Activated CD8-positive, alpha-beta memory T cell treated with anti-CD3 and anti-CD28 coated beads, Interleukin-2, amount 50 U/mL, for 24 hours (primary cell): ENCODE measurements around the gene CD6.
"Not testable (repeated sequence)": the region's sequence is repeated elsewhere in the genome, so short reads cannot be mapped to it uniquely, and the experiment has no call there.

ENCODE experiments used
- DNase-seq: peaks from one replicate; pipeline ENCODE4 v3.0.0-alpha.2; 2020; ENCODE audit errors: extremely low read depth

The CD6 gene

DNA sequence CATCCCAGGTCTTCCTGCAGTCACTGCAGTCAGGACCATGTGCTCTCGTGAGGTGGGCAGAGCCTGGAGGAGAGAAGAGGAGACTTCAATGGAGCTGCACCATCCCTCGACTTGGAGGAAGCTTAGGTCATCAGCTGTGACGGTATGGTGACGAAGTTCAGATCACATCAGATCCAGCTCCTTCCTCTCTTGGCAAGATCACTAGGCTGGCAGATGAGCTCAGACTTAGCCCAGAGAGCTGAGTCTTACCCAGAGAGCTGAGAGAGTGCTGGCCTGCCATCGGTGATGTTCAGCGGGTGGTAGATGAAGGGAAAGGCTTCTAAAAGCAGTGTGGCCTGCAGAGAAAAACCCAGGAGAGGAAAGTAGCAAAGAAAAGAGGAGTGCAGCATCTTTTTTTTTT lies 17.7 kb upstream of the CD6 start:
- DNase-seq, result no peak

GRCh38 chr11:60954421-60954820 lies 17.1 kb upstream of the CD6 start:
- DNase-seq, result no peak

DNA sequence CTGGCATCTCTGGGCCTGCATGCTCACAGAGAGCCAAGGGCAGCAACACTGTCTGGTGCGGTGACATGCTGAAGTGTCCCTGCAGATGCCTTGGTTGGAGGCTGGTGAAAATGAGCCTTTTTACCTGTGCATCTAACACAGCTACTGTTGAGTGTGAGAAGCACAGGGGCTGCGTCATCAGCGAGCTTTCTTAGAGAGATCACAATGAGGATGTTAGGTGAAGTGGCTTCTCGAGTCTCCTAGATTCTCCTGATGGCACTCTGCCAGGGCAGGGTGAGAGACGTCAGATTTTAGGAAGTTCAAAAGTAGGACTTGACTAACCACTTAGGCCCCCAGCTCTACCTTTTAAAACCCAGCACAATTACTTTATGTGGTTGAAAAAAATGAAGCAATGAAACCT lies 15.9 kb upstream of the CD6 start:
- DNase-seq, result no peak

GRCh38 chr11:60957188-60957587 lies 14.3 kb upstream of the CD6 start:
- DNase-seq, result no peak

GRCh38 chr11:60959431-60959830 lies 12.0 kb upstream of the CD6 start:
- DNase-seq, result no peak

GRCh38 chr11:60960405-60960804 lies 11.1 kb upstream of the CD6 start:
- no peak for DNase-seq

GRCh38 chr11:60964801-60965200 lies 6.7 kb upstream of the CD6 start:
- no peak for DNase-seq

- DNase-seq, result no peak
Measured at GRCh38 chr11:60966890-60967289, 4.6 kb upstream of the CD6 start.

- no peak for DNase-seq
Measured at GRCh38 chr11:60968223-60968622, 3.3 kb upstream of the CD6 start.

DNA sequence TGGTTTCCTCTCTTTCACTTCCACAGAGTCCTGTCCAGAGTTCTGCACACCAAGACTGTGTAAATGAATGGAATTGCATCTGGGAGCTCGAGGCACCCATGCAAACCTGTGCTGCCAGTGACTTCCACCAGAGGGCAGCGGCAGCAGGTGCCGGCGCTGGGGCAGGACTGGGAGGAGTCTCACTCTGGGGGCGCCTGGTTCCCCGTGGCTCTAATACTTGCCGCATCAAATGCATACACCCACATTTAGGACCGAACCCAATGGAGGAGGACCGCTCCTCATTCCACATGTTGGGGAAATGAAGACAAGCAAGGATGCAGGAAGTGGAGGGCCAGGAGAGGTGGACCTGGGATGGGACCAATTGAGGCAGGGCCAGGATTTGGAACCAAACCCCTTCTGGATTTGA lies 1.1 kb upstream of the CD6 start:
- no peak for DNase-seq

GRCh38 chr11:60970890-60971289 lies 590 bp upstream of the CD6 start:
- DNase-seq, result no peak

DNA sequence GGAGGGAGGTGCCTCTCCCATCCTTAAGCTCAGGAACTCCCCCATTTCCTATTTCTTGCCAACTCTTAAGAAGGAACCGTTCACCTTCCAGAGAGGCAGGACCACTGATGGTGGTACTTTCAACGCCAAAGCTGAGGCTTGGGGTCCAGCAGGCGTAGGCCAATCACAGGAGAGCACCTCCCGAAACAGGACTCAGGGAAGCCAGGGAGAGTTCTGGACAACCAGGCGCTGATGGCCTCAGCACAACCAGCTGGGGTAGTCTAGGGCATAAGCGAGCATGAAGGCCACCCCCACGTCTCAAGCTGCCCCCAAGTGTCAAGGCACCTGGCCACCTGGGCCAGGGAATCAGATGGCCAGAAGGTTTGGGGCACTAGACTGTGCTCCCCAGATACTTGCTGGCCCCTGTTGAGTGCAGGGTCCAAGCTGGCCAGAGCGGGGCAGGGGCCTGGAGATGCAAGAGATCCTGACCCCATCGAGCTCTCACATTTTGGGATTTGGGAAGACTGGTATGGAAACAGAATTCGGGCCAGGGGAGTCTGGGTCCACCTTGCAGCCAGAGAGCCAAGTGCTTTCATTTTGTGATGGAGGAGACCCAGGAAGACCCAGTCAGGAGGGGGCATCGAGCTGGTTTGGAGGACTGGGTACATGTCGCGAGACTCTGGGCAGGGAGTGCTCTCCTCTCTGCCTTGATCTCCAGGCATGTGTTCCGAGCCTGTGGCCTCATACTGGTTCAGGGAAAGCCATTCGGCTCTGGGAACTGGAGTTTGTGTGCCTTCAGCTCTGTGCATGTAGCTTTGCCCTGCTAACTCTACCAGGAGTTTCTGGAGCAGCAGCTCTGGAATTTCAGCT lies 926 bp downstream of the CD6 start:
- no peak for DNase-seq

DNA sequence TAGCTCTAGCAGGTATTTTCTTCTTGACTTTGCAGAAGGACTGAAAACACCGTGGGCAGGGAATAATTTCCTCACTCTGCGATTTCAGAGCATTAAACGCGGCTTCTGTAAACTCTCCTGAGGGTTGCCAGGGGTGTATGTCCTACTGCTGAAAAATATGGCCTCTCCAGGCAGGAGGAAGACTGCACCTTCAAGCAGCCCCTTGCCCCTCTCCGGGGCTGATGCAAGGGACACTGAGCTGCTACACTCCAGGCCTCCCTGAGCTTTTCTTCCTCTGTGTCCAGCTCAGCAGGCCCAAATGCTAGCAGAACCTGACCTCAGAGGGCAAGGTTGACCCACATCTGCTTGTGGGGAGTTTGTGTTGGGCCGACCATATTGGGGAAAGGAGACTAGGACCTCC lies 2.2 kb downstream of the CD6 start:
- no peak for DNase-seq

GRCh38 chr11:60974316-60974715 lies 2.8 kb downstream of the CD6 start:
- DNase-seq, result not testable (repeated sequence)

DNA sequence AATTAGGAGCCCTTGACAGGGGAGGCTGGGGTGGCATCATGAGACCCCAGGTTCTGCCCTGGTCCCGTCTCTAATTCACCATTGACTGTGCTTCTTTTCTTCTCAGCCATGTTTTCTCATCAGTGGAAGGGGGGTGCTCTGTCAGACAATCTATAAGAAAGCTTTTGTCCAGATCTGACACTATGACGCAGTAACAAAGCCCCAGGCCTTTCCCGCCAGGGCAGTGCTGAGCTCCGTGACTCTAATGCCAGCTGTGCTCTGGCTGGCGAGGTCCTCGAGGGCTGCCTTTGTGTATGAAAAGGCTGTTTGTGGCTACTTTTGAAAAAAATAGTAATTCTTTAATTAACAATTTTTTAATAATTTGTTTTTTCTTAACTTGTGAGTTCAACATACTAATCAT lies 3.2 kb downstream of the CD6 start:
- no peak for DNase-seq

DNA sequence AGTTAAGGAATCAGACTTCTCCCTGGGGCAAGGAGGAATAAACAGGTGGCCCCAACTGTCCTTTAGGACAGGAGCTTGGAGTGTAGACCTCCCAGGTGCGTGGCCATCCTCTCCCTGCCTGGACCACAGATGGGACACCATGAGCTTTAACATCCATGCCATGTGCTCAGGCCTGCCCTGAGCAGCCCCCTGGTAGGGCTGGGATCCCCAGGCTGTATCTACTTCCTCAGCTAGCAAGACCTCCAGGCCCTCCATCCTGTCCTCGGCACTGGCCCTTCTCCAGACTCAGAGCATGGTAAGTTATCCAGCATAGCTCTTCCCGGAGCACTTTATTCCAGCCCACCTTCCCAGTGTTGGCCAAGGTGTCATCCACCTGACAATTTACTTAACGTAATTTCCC lies 5.7 kb downstream of the CD6 start:
- no peak for DNase-seq

DNA sequence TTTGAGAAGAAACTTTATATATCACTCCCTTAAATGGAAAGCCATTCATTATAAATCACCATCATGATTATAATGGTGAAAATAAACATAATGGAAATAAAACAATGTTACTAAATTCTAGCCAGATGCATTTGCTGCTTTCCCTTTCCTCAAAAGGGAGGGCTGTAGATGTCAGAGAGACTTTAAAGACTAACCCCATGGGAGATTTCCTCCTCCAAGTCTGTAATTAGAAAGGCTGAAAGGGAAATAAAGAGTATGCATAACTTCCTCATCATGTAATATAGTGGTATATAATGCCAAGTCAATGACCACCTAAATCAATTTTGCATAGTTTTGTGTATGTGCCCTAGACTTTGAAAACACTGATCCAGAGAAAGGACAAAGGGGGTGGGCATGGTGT lies 6.4 kb downstream of the CD6 start:
- DNase-seq, result no peak

DNA sequence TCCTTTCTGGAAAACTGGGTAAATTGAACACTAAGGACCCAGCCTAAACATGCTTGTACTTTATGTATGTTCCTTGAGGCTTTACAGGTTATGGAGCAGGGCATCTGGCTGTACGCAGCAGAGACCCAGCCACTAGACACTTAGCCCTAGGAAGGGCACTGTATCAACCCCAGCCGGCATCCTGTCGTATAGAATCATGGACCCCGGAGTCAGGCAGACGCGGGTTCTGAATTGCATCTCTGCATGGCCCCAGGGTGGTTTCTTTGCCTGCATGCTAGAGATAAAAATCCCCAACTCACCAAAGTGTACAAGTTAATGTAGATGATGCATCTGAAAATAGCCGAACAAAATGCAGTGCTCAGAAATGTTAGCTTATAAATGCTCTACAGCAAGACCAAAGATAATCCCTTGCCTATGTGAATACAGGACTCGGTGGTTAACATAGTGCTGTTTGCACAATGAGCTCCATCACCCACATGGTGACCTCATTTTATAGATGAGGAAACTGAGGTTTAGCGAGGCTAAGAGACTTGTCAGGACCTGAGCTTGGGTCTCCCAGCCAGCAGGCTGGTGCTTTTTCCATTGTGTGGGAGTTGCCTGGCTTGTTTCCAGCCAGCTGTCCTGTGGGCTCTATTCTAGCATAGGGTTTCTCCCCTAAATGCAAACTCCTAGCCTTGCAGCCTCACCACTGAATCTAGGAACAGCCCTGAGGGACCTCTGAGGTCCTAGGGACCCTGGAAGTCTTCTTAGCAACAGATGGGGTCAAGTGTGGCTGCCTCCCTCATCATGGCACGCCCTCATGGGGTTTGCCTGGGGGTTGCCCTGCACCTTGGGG lies 7.3 kb downstream of the CD6 start:
- peak; percentile 56 for DNase-seq

DNA sequence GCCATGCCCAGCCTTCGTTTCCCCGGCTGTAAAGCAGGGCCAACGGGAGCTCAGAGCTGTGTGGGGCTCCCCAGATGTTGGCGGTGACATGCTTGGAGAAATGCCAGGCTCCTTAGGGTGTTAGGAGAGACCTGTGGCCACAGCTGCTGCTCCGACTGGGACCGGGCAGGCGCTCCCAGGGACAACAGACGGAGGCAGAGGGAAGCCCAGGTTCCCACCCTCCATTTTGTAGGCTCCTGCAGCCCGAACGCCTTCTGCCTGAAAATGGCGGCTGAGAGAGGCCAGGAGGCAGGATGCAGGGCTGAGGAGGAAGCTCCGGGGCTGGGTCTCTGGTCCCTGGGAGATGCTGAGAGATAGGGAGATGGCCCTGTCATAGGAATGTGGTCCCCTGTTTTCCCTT lies 10.0 kb downstream of the CD6 start:
- DNase-seq, result no peak

DNA sequence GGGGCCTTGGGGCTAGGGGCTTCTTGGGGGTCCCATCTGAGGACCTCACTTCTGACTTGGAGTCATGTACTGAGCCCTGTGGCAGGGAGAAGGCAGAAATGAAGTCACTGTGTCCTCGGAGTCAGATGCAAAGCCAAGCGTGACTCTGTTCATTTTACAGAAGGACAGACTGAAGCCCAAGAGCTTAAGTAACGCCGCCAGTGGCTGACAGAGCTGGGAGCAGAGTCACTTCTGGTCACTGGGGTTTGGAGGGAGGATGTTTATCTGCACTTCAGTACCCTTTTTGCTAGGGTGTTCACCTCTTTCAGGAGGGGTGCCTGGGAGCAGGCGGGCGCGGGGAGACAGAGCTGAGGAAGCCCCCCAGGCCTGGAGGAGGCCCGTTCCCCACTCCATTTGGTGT lies 10.7 kb downstream of the CD6 start:
- DNase-seq, result no peak

- no peak for DNase-seq
Measured at GRCh38 chr11:60984149-60984548, 12.7 kb downstream of the CD6 start.

GRCh38 chr11:60984636-60985035 lies 13.2 kb downstream of the CD6 start:
- no peak for DNase-seq

GRCh38 chr11:60985501-60985900 lies 14.0 kb downstream of the CD6 start:
- no peak for DNase-seq
